SH-SY5Y (cell line): ENCODE measurements around the gene ZNF81.

Source experiments
- GATA2 ChIP-seq: IDR thresholded peaks from 2 replicates; pipeline ENCODE4 v1.6.1; 2011; ENCODE audit warnings: mild to moderate bottlenecking, low read depth, low read length
- GATA3 ChIP-seq: IDR thresholded peaks from 2 replicates; pipeline ENCODE4 v1.6.1; 2011; ENCODE audit warnings: low read depth, mild to moderate bottlenecking, low read length, moderate library complexity

GRCh38 chrX:47956016-47956415 lies 119.3 kb downstream of the ZNF81 start:
- TF ChIP-seq GATA3 (no peak), GATA2 (no peak)
